Mesenchymal stem cell (in vitro differentiated cells and primary cell): Measurements from ENCODE around the gene FOXB2.

Source experiments
- DNase-seq: peaks from one replicate; pipeline ENCODE4 v3.0.0-alpha.2; 2013
- H2AFZ ChIP-seq: one replicate; pipeline ENCODE4 v1.6.1; 2013; ENCODE audit warnings: low read depth, mild to moderate bottlenecking, control low read depth, inconsistent platforms, low read length, moderate library complexity
- H2AK5ac ChIP-seq: 2 replicates; pipeline ENCODE4 v1.6.1; 2013; ENCODE audit warnings: low read length, moderate library complexity, mild to moderate bottlenecking, inconsistent platforms; ENCODE audit not compliant: severe bottlenecking
- H2BK120ac ChIP-seq: one replicate; pipeline ENCODE4 v1.6.1; 2013; ENCODE audit warnings: low read depth, mild to moderate bottlenecking, inconsistent platforms, low read length, moderate library complexity
- H2BK12ac ChIP-seq, 2 experiments: one replicate each; pipeline ENCODE4 v1.6.1; 2013; ENCODE audit warnings: inconsistent platforms in 2 of 2, low read length in 2 of 2, mild to moderate bottlenecking in 2 of 2, moderate library complexity in 2 of 2, control low read depth in 1 of 2
- H2BK15ac ChIP-seq: one replicate; pipeline ENCODE4 v1.6.1; 2013; ENCODE audit warnings: mild to moderate bottlenecking, low read depth, inconsistent platforms; ENCODE audit not compliant: poor library complexity, severe bottlenecking
- H2BK5ac ChIP-seq: 2 replicates; pipeline ENCODE4 v1.6.1; 2013; ENCODE audit warnings: low read depth, mild to moderate bottlenecking, low read length, control low read depth, inconsistent platforms; ENCODE audit not compliant: poor library complexity, severe bottlenecking
- H3K14ac ChIP-seq, 2 experiments: one replicate each; pipeline ENCODE4 v1.6.1; 2013; ENCODE audit warnings: inconsistent platforms in 2 of 2, low read length in 2 of 2, control low read depth in 1 of 2, mild to moderate bottlenecking in 1 of 2, moderate library complexity in 1 of 2
- H3K18ac ChIP-seq, 2 experiments: one replicate each; pipeline ENCODE4 v1.6.1; 2013; ENCODE audit warnings: inconsistent platforms in 2 of 2, low read length in 2 of 2, control low read depth in 1 of 2, low read depth in 1 of 2, mild to moderate bottlenecking in 1 of 2
- H3K23ac ChIP-seq, 2 experiments: one replicate each; pipeline ENCODE4 v1.6.1; 2013; ENCODE audit warnings: inconsistent platforms in 2 of 2, low read length in 2 of 2, mild to moderate bottlenecking in 2 of 2, moderate library complexity in 2 of 2, control low read depth in 1 of 2
- H3K27ac ChIP-seq: 2 replicates; pipeline ENCODE4 v1.5.1; 2013; ENCODE audit warnings: mild to moderate bottlenecking, moderate library complexity, low read length, control low read depth, inconsistent platforms; ENCODE audit not compliant: poor library complexity, severe bottlenecking
- H3K27me3 ChIP-seq, 2 experiments: 2 replicates each; pipeline versions ENCODE4 v1.6.1 to v1.7.0; 2013; ENCODE audit warnings: low read length in 2 of 2, mild to moderate bottlenecking in 2 of 2, moderate library complexity in 2 of 2, control low read depth in 1 of 2, inconsistent platforms in 1 of 2; ENCODE audit not compliant: control insufficient read depth in 1 of 2, insufficient read depth in 1 of 2
- H3K36me3 ChIP-seq, 2 experiments: 2 replicates each; pipeline versions ENCODE4 v1.6.1 to v1.7.0; 2013; ENCODE audit warnings: low read length in 2 of 2, control low read depth in 1 of 2, inconsistent platforms in 1 of 2, low read depth in 1 of 2, mild to moderate bottlenecking in 1 of 2; ENCODE audit not compliant: insufficient read depth in 2 of 2, control insufficient read depth in 1 of 2
- H3K4ac ChIP-seq, 2 experiments: one replicate each; pipeline ENCODE4 v1.6.1; 2013; ENCODE audit warnings: inconsistent platforms in 2 of 2, low read length in 2 of 2, mild to moderate bottlenecking in 2 of 2, moderate library complexity in 2 of 2, control low read depth in 1 of 2, low read depth in 1 of 2
- H3K4me1 ChIP-seq: 2 replicates; pipeline ENCODE4 v1.6.1; 2013; ENCODE audit warnings: low read depth, low read length, control low read depth; ENCODE audit not compliant: control insufficient read depth, insufficient read depth
- H3K4me2 ChIP-seq: 2 replicates; pipeline ENCODE4 v1.6.1; 2013; ENCODE audit warnings: low read length, mild to moderate bottlenecking, inconsistent platforms; ENCODE audit not compliant: poor library complexity, severe bottlenecking
- H3K4me3 ChIP-seq, 2 experiments: 2 replicates each; pipeline versions ENCODE4 v1.5.1 to v1.7.0; 2013; ENCODE audit warnings: low read length in 2 of 2, mild to moderate bottlenecking in 2 of 2, control low read depth in 1 of 2, low read depth in 1 of 2; ENCODE audit not compliant: insufficient read depth in 1 of 2
- H3K79me1 ChIP-seq: replicated peaks from 2 replicates; pipeline ENCODE4 v1.6.1; 2013; ENCODE audit warnings: mild to moderate bottlenecking, control low read depth, low read length, inconsistent platforms; ENCODE audit not compliant: poor library complexity, severe bottlenecking
- H3K9ac ChIP-seq: 2 replicates; pipeline ENCODE4 v1.7.0; 2013; ENCODE audit warnings: mild to moderate bottlenecking, low read length, moderate library complexity
- H3K9me3 ChIP-seq: 2 replicates; pipeline ENCODE4 v1.7.0; 2013; ENCODE audit warnings: mild to moderate bottlenecking, low read length; ENCODE audit not compliant: control insufficient read depth
- H4K8ac ChIP-seq: one replicate; pipeline ENCODE4 v1.6.1; 2013; ENCODE audit warnings: inconsistent platforms, mild to moderate bottlenecking, low read length, moderate library complexity
- H4K91ac ChIP-seq: one replicate; pipeline ENCODE4 v1.6.1; 2013; ENCODE audit warnings: mild to moderate bottlenecking, low read length, inconsistent platforms
- WGBS: methylation state at CpG from one replicate; pipeline ENCODE4 v1.1.7; 2013; ENCODE audit warnings: mixed read lengths; 5-methylcytosine and 5-hydroxymethylcytosine counted together

The FOXB2 gene

GRCh38 chr9:77024776-77025545, 5.5 kb downstream of the FOXB2 start:
- Histone ChIP-seq H2BK15ac (no peak overlapping the region), H3K27ac (no peak overlapping the region), H2BK5ac (no peak overlapping the region), H3K18ac (no peak overlapping the region), H3K27me3 (peaks cover 58 to 82% of the 10 kb centered on the region in 2 experiments), H3K9ac (no peak overlapping the region), H4K8ac (no peak overlapping the region), H3K4me1 (peaks cover 12% of the 10 kb centered on the region), H2BK120ac (no peak overlapping the region), H4K91ac (no peak overlapping the region), H2BK12ac (no peak overlapping the region), H3K79me1 (no peaks in the 10 kb centered on the region), H3K4ac (no peak overlapping the region), H3K4me2 (no peak overlapping the region), H2AK5ac (no peak overlapping the region), H3K14ac (no peak overlapping the region), H3K36me3 (no peaks in the 10 kb centered on the region), H3K4me3 (no peak overlapping the region), H3K23ac (no peak overlapping the region), H3K9me3 (peaks cover 3% of the 10 kb centered on the region), H2AFZ (no peak overlapping the region)
- WGBS = 88% methylated on average over 3 of the region's 3 CpGs
- DNase-seq = no peak

GRCh38 chr9:77028478-77028877, 9.0 kb downstream of the FOXB2 start:
- Histone ChIP-seq H3K18ac (no peak overlapping the region), H2BK12ac (no peak overlapping the region)
- no peak for DNase-seq

GRCh38 chr9:77030045-77030444, 10.6 kb downstream of the FOXB2 start:
- no peak overlapping the region for H3K9ac ChIP-seq

More at GRCh38 chr9:77028478-77028877, 9.0 kb downstream of the FOXB2 start:
- WGBS = 65% methylated on average over 3 of the region's 3 CpGs
- H3K36me3 ChIP-seq = no peaks in the 10 kb centered on the region
- H2BK5ac ChIP-seq = no peak overlapping the region
- no peak overlapping the region for H2AFZ ChIP-seq
- peaks cover 38 to 78% of the 10 kb centered on the region in 2 experiments for H3K27me3 ChIP-seq
- H3K79me1 ChIP-seq = no peaks in the 10 kb centered on the region
- no peak overlapping the region for H3K27ac ChIP-seq
- H2AK5ac ChIP-seq = no peak overlapping the region
- H3K4me1 ChIP-seq = no peaks in the 10 kb centered on the region
- no peak overlapping the region for H2BK15ac ChIP-seq
- H4K8ac ChIP-seq = no peak overlapping the region
- H3K4me3 ChIP-seq = no peak overlapping the region
- no peak overlapping the region for H4K91ac ChIP-seq
- H3K4me2 ChIP-seq = no peak overlapping the region
- H3K9ac ChIP-seq = no peak overlapping the region
- peaks cover 3% of the 10 kb centered on the region for H3K9me3 ChIP-seq
- H3K23ac ChIP-seq = no peak overlapping the region
- no peak overlapping the region for H3K14ac ChIP-seq
- no peak overlapping the region for H2BK120ac ChIP-seq
- no peak overlapping the region for H3K4ac ChIP-seq

GRCh38 chr9:77038281-77039036, 19.0 kb downstream of the FOXB2 start:
- Histone ChIP-seq H2BK120ac (no peak overlapping the region), H4K91ac (no peak overlapping the region), H3K4me1 (no peaks in the 10 kb centered on the region), H3K14ac (no peak overlapping the region), H3K23ac (no peak overlapping the region), H3K18ac (no peak overlapping the region), H3K4me3 (no peak overlapping the region), H2BK12ac (no peak overlapping the region), H3K4ac (no peak overlapping the region), H3K9ac (no peak overlapping the region), H2BK15ac (no peak overlapping the region), H2BK5ac (no peak overlapping the region), H3K4me2 (no peak overlapping the region), H2AK5ac (no peak overlapping the region), H2AFZ (no peak overlapping the region), H3K27me3 (peaks cover 12 to 26% of the 10 kb centered on the region in 2 experiments), H3K27ac (no peak overlapping the region), H4K8ac (no peak overlapping the region), H3K79me1 (no peaks in the 10 kb centered on the region), H3K36me3 (no peaks in the 10 kb centered on the region), H3K9me3 (no peaks in the 10 kb centered on the region)
- DNase-seq = no peak
- WGBS = no CpG with 5 or more reads among the region's 2 CpGs

More at GRCh38 chr9:77030045-77030444, 10.6 kb downstream of the FOXB2 start:
- H3K27me3 ChIP-seq = peaks cover 22 to 76% of the 10 kb centered on the region in 2 experiments
- no peak overlapping the region for H3K4me2 ChIP-seq
- no peak overlapping the region for H4K8ac ChIP-seq
- WGBS = 60% methylated on average over 2 of the region's 2 CpGs
- H2AK5ac ChIP-seq = no peak overlapping the region
- H2BK15ac ChIP-seq = no peak overlapping the region
- H3K36me3 ChIP-seq = no peaks in the 10 kb centered on the region
- H3K4me1 ChIP-seq = no peaks in the 10 kb centered on the region
- H3K9me3 ChIP-seq = no peaks in the 10 kb centered on the region
- H4K91ac ChIP-seq = no peak overlapping the region
- no peaks in the 10 kb centered on the region for H3K79me1 ChIP-seq
- H3K18ac ChIP-seq = no peak overlapping the region
- no peak overlapping the region for H2BK120ac ChIP-seq
- H3K23ac ChIP-seq = no peak overlapping the region
- H2BK5ac ChIP-seq = no peak overlapping the region
- no peak overlapping the region for H2BK12ac ChIP-seq
- no peak for DNase-seq
- H3K4me3 ChIP-seq = no peak overlapping the region
- no peak overlapping the region for H3K14ac ChIP-seq
- H3K4ac ChIP-seq = no peak overlapping the region
- H2AFZ ChIP-seq = no peak overlapping the region
- no peak overlapping the region for H3K27ac ChIP-seq
